ENCODE results near the gene OR13C3. TPM values are rescaled to one million over a fixed set of nuclear protein-coding genes. Genes with fewer than 3 reads are reported as not detected.
"Not testable (repeated sequence)": the region's sequence is repeated elsewhere in the genome, so short reads cannot be mapped to it uniquely, and the experiment has no call there.

Gene OR13C3
- total RNA-seq, 2 experiments from 2014 or later = not detected

GRCh38 chr9:104527109-104527508, 9.5 kb downstream of the OR13C3 start, which contains the start of gene OR13C4:
TSS of gene OR13C4 (minus strand) at chr9:104527209. CDS start at chr9:104527209, 0 bp downstream.
- intact Hi-C loops (cut with micrococcal nuclease; ENCODE audit: unreplicated experiment) = no loop called here
- ChIA-PET POLR2A (interaction anchor here (0.5 kb wide), 1 partner anchor 115 kb away, joined by 4 read pairs; no protein-coding TSS in a partner anchor), CTCF (ENCODE audit: unreplicated experiment) (no interaction called here)
- DNase-seq (ENCODE audit: low spot score) = no peak
- no peaks in the 10 kb centered on the region for H3K4me1 ChIP-seq (ENCODE audit: insufficient read depth, low read length, poor library complexity, severe bottlenecking)
- no peaks in the 10 kb centered on the region for H3K36me3 ChIP-seq (ENCODE audit: insufficient read depth, low read length)
- H3K9me2 ChIP-seq (ENCODE audit: insufficient read depth, low read length) = no peaks in the 10 kb centered on the region
- no peaks in the 10 kb centered on the region for H4K20me1 ChIP-seq (ENCODE audit: insufficient read depth, low read length)
- H3K4me2 ChIP-seq (ENCODE audit: low read length) = no peak within 1 kb of the TSS
- TF ChIP-seq EZH2phosphoT487 (IDR thresholded peaks at IDR 0.05; ENCODE audit: borderline replicate concordance, low read depth, low read length) (no peak), CTCF (conservative IDR thresholded peaks at IDR 0.05; ENCODE audit: low read length) (no peak)
- H2AFZ ChIP-seq (ENCODE audit: low read length) = no peak within 1 kb of the TSS
- no peak within 1 kb of the TSS for H3K27ac ChIP-seq (ENCODE audit: low read depth, low read length, poor library complexity, severe bottlenecking)
- no peaks in the 10 kb centered on the region for H3K9me3 ChIP-seq (ENCODE audit: low read length)
- BruUV-seq (replicated peaks) = no TSS peak
- no peaks in the 10 kb centered on the region for H3K79me2 ChIP-seq (ENCODE audit: insufficient read depth, low read depth, low read length)
- H3K4me3 ChIP-seq (ENCODE audit: low read depth, low read length, poor library complexity, severe bottlenecking) = no peak within 1 kb of the TSS

GRCh38 chr9:104520241-104520640, 16.4 kb downstream of the OR13C3 start:
- intact Hi-C loops (cut with micrococcal nuclease; ENCODE audit: unreplicated experiment); H3K4me1 ChIP-seq (ENCODE audit: insufficient read depth, low read length, poor library complexity, severe bottlenecking); H3K27ac ChIP-seq (ENCODE audit: low read depth, low read length, poor library complexity, severe bottlenecking); H3K9me3 ChIP-seq (ENCODE audit: low read length); H3K4me3 ChIP-seq (ENCODE audit: low read depth, low read length, poor library complexity, severe bottlenecking); POLR2A ChIA-PET; H3K36me3 ChIP-seq (ENCODE audit: insufficient read depth, low read length); H4K20me1 ChIP-seq (ENCODE audit: insufficient read depth, low read length); H3K9me2 ChIP-seq (ENCODE audit: insufficient read depth, low read length); DNase-seq (ENCODE audit: low spot score); CTCF ChIA-PET (ENCODE audit: unreplicated experiment); H3K4me2 ChIP-seq (ENCODE audit: low read length); BruUV-seq (replicated peaks); H2AFZ ChIP-seq (ENCODE audit: low read length); H3K79me2 ChIP-seq (ENCODE audit: insufficient read depth, low read depth, low read length): not testable (repeated sequence)

- ChIA-PET POLR2A (no interaction called here), CTCF (ENCODE audit: unreplicated experiment) (no interaction called here)
- no peaks in the 10 kb centered on the region for H3K9me3 ChIP-seq (ENCODE audit: low read length)
- BruUV-seq (replicated peaks) = no TSS peak
- no peak for TF ChIP-seq CTCF (conservative IDR thresholded peaks at IDR 0.05; ENCODE audit: low read length)
- no peak for TF ChIP-seq EZH2phosphoT487 (IDR thresholded peaks at IDR 0.05; ENCODE audit: borderline replicate concordance, low read depth, low read length)
- H4K20me1 ChIP-seq (ENCODE audit: insufficient read depth, low read length) = 0 out of 2 replicates have a peak, but pooled peaks cover 3% of the 10 kb centered on the region
- no peaks in the 10 kb centered on the region for H3K79me2 ChIP-seq (ENCODE audit: insufficient read depth, low read depth, low read length)
- H3K36me3 ChIP-seq (ENCODE audit: insufficient read depth, low read length) = no peaks in the 10 kb centered on the region
- H3K4me1 ChIP-seq (ENCODE audit: insufficient read depth, low read length, poor library complexity, severe bottlenecking) = no peaks in the 10 kb centered on the region
- intact Hi-C loops (cut with micrococcal nuclease; ENCODE audit: unreplicated experiment) = no loop called here
- H3K9me2 ChIP-seq (ENCODE audit: insufficient read depth, low read length) = no peaks in the 10 kb centered on the region
- no peak overlapping the region for H3K4me3 ChIP-seq (ENCODE audit: low read depth, low read length, poor library complexity, severe bottlenecking)
- no peak overlapping the region for H3K4me2 ChIP-seq (ENCODE audit: low read length)
- H2AFZ ChIP-seq (ENCODE audit: low read length) = no peak overlapping the region
- no peak for DNase-seq (ENCODE audit: low spot score)
- H3K27ac ChIP-seq (ENCODE audit: low read depth, low read length, poor library complexity, severe bottlenecking) = no peak overlapping the region
Observed at GRCh38 chr9:104514901-104515300, 21.8 kb downstream of the OR13C3 start.

All from OCI-LY7 (cell line).